Sigmoid colon (tissue), 4 donors: ENCODE measurements around the gene SLC25A11.

Experiments used
- CTCF ChIP-seq, 4 experiments: fragments of 450-650 bp in 3 of 4; fragments of 200-600 bp in 1 of 4; IDR thresholded peaks; one replicate each; pipeline ENCODE4 v1.5.1; 2016 to 2019; ENCODE audit warnings: antibody characterized with exemption in 4 of 4, mild to moderate bottlenecking in 3 of 4, moderate library complexity in 2 of 4
- POLR2A ChIP-seq, 2 donors: fragments of 450-650 bp; IDR thresholded peaks; one replicate each; pipeline ENCODE4 v1.6.1; 2016; ENCODE audit warnings: antibody characterized with exemption in 2 of 2, mild to moderate bottlenecking in 2 of 2, moderate library complexity in 2 of 2
- POLR2AphosphoS5 ChIP-seq, 4 donors: sonication (generic); formaldehyde crosslinking; IDR thresholded peaks; one replicate each; pipeline ENCODE4 v1.6.1; 2017; ENCODE audit warnings: antibody characterized with exemption in 4 of 4

DNA sequence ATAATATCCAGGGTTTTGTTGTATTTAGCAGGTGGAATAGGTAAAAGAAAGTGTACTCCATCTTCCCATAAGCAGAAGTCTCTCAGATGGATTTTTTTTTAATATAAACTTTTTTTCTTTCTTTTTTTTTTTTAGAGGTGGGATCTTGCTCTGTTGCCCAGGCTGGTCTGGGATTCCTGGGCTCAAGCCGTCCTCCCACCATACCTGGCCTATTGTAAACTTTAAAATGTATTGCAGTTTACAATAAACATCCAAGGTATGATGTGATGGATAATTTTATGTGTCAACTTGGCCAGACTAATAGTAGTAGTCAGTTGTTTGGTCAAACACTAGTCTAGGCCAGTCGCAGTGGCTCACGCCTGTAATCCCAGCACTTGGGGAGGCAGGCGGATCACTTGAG lies 18.5 kb downstream of the SLC25A11 start:
- no peak for TF ChIP-seq CTCF (IDR thresholded peaks at IDR 0.05)
- TF ChIP-seq POLR2AphosphoS5 (IDR thresholded peaks at IDR 0.05): no peak
- TF ChIP-seq POLR2A (IDR thresholded peaks at IDR 0.05): no peak
